Psoas muscle (tissue), 8 donors: ENCODE measurements around the gene MAGI2. TPM values are rescaled to one million over a fixed set of nuclear protein-coding genes. Genes with fewer than 3 reads are reported as not detected.

Experiments used
- ATAC-seq, 4 donors: fragments of 200-7000 bp; cut with Tn5 transposase; one replicate each; pipeline ENCODE4 v1.9.1; 2020; ENCODE audit warnings: moderate library complexity in 3 of 4, mild to moderate bottlenecking in 2 of 4
- DNase-seq, 2 donors: peaks; one replicate each; pipeline ENCODE4 v3.0.0-alpha.2; 2020
- H3K27ac ChIP-seq: fragments of 200-600 bp; one replicate; pipeline ENCODE4 v1.8.0; 2022
- H3K27me3 ChIP-seq, 3 donors: fragments of 200-600 bp in 1 of 3; one replicate each; pipeline versions ENCODE4 v1.6.1 to v1.8.0; 2013 to 2022; ENCODE audit warnings: low read length in 2 of 3, mild to moderate bottlenecking in 2 of 3, moderate library complexity in 1 of 3; ENCODE audit not compliant: insufficient read depth in 3 of 3
- H3K36me3 ChIP-seq, 2 donors: fragments of 200-600 bp in 1 of 2; one replicate each; pipeline versions ENCODE4 v1.6.1 to v1.8.0; 2013 to 2022; ENCODE audit warnings: low read depth in 1 of 2, mild to moderate bottlenecking in 1 of 2, moderate library complexity in 1 of 2; ENCODE audit not compliant: insufficient read depth in 1 of 2
- H3K4me1 ChIP-seq: fragments of 200-600 bp; one replicate; pipeline ENCODE4 v1.8.0; 2022
- H3K4me3 ChIP-seq: fragments of 200-600 bp; one replicate; pipeline ENCODE4 v1.8.0; 2022; ENCODE audit warnings: mild to moderate bottlenecking
- H3K9me3 ChIP-seq: fragments of 200-600 bp; one replicate; pipeline ENCODE4 v1.8.0; 2022
- intact Hi-C, 2 donors: fragments of 100-400 bp; cut with DNase I; formaldehyde crosslinking; loops; one replicate each; pipeline versions ENCODE4 v1.11.0 to v1.14.2; 2022
- polyA plus RNA-seq, 3 donors: library from polyadenylated mRNA; stranded (reverse); fragments of 200-250 nt; gene quantifications; one replicate each; pipeline ENCODE4 v1.2.3, GENCODE V29; 2013
- total RNA-seq, 4 donors: library from RNA; stranded (reverse); fragmentation: NEBNext Ultra II Directional in 2 of 4; extraction: Animal tissue kit (Norgen Biotek cat#: 25700) in 2 of 4; gene quantifications; one replicate each; pipeline versions ENCODE4 v1.2.1 to v1.2.4, GENCODE V29; 2021 to 2023
- TF ChIP-seq, protein P1 (sequence below): fragments of 200-600 bp; IDR thresholded peaks from one replicate; pipeline ENCODE4 v1.8.0; 2022; ENCODE audit warnings: antibody characterized with exemption
- donor health status: healthy with polysubstance abuse.
- donor health status: DM: no; HTN: no; CAD: no; lungs with moderate emphysema.
- donor health status: Bipolar disorder and iron deficiency.
- donor health status: healthy.
- donor health status: DM: yes; HTN: yes; CAD: no.
- donor health status: DM: no; HTN: no; CAD: no.
- donor health status: DM: no; HTN: no; CAD: no.
- donor health status: DM: yes; HTN: yes; CAD: no.

MAGI2 gene
- total and polyA plus RNA-seq, 7 donors = 0.46 to 2.5 (median 1.4) TPM

DNA sequence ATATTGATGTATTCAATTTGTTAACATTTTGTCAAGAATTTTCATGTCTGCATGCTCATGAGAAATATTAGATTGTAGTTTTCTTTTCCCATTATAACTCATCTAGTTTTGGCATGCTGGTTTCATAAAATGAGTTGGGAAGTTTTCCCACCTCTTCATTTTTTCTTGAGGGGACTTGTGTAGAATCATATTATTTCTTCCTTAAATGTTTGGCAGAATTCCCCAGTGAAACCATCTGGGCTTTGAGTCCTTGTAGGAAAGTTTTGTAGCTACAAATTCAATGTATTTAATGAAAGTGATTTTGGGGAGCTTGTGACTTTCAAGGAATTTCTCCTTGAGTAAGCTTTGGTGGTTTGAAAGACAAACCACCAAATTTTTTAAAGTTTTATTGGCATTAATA lies 1481.7 kb downstream of the MAGI2 start:
- Histone ChIP-seq H3K27ac (no peak overlapping the region), H3K4me3 (no peak overlapping the region), H3K9me3 (no peaks in the 10 kb centered on the region), H3K36me3 (no peaks in the 10 kb centered on the region), H3K27me3 (no peaks in the 10 kb centered on the region), H3K4me1 (no peaks in the 10 kb centered on the region)
- TF ChIP-seq, protein P1, sequence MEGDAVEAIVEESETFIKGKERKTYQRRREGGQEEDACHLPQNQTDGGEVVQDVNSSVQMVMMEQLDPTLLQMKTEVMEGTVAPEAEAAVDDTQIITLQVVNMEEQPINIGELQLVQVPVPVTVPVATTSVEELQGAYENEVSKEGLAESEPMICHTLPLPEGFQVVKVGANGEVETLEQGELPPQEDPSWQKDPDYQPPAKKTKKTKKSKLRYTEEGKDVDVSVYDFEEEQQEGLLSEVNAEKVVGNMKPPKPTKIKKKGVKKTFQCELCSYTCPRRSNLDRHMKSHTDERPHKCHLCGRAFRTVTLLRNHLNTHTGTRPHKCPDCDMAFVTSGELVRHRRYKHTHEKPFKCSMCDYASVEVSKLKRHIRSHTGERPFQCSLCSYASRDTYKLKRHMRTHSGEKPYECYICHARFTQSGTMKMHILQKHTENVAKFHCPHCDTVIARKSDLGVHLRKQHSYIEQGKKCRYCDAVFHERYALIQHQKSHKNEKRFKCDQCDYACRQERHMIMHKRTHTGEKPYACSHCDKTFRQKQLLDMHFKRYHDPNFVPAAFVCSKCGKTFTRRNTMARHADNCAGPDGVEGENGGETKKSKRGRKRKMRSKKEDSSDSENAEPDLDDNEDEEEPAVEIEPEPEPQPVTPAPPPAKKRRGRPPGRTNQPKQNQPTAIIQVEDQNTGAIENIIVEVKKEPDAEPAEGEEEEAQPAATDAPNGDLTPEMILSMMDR = no peak
- DNase-seq (no peak), ATAC-seq (no peak)
- intact Hi-C loops = no loop called here

DNA sequence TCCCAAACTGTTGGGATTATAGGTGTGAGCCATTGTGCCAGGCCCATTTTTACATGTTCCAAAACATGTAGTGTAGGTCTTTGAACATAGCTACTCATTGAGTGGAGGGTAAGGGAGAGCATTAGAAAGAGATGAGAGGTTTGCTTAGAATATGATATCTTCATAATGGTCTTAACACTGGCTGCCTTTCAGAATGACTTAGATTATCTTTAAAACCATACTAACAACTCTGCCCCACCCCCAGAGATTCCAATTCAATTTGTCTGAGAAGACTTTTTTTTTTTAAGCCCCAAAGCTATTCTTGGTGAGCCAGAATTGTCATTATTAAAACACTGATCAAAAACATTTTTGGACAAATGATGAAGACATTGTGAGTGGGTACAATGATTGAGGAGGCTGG lies 1486.0 kb downstream of the MAGI2 start:
- intact Hi-C loops = no loop called here
- Histone ChIP-seq H3K4me3 (no peak overlapping the region), H3K27me3 (no peaks in the 10 kb centered on the region), H3K4me1 (no peaks in the 10 kb centered on the region), H3K9me3 (no peaks in the 10 kb centered on the region), H3K27ac (no peak overlapping the region), H3K36me3 (no peaks in the 10 kb centered on the region)
- DNase-seq = no peak
- TF ChIP-seq, protein P1 = no peak
- ATAC-seq = no peak
